ENCODE data around the gene PPP2R5C.

Gene PPP2R5C

GRCh38 chr14:101840649-101841369, 79.3 kb downstream of the PPP2R5C start:
- DNase-seq (ENCODE audit: low read depth): no peak

- DNase-seq (ENCODE audit: low read depth): no peak
Observed at GRCh38 chr14:101843038-101843437, 81.5 kb downstream of the PPP2R5C start.

- DNase-seq (ENCODE audit: low read depth): peak; percentile 36
Observed at GRCh38 chr14:101843665-101844064, 82.2 kb downstream of the PPP2R5C start.

- no peak for DNase-seq (ENCODE audit: low read depth)
Observed at GRCh38 chr14:101844219-101844618, 82.7 kb downstream of the PPP2R5C start.

- DNase-seq (ENCODE audit: low read depth): no peak
Observed at GRCh38 chr14:101844751-101845150, 83.2 kb downstream of the PPP2R5C start.

GRCh38 chr14:101845496-101845895, 84.0 kb downstream of the PPP2R5C start:
- no peak for DNase-seq (ENCODE audit: low read depth)

- DNase-seq (ENCODE audit: low read depth): no peak
Observed at GRCh38 chr14:101845896-101846295, 84.4 kb downstream of the PPP2R5C start.

GRCh38 chr14:101849125-101849524, 87.6 kb downstream of the PPP2R5C start:
- DNase-seq (ENCODE audit: low read depth): no peak

- DNase-seq (ENCODE audit: low read depth): no peak
Observed at GRCh38 chr14:101849640-101850039, 88.1 kb downstream of the PPP2R5C start.

- DNase-seq (ENCODE audit: low read depth): no peak
Observed at GRCh38 chr14:101851183-101851582, 89.7 kb downstream of the PPP2R5C start.

GRCh38 chr14:101851736-101852405, 90.4 kb downstream of the PPP2R5C start:
- no peak for DNase-seq (ENCODE audit: low read depth)

- no peak for DNase-seq (ENCODE audit: low read depth)
Observed at GRCh38 chr14:101852785-101853184, 91.3 kb downstream of the PPP2R5C start.

GRCh38 chr14:101853455-101854018, 92.0 kb downstream of the PPP2R5C start:
- no peak for DNase-seq (ENCODE audit: low read depth)

- no peak for DNase-seq (ENCODE audit: low read depth)
Observed at GRCh38 chr14:101854366-101854765, 92.9 kb downstream of the PPP2R5C start.

- no peak for DNase-seq (ENCODE audit: low read depth)
Observed at GRCh38 chr14:101855958-101856357, 94.4 kb downstream of the PPP2R5C start.

GRCh38 chr14:101856536-101856935, 95.0 kb downstream of the PPP2R5C start:
- DNase-seq (ENCODE audit: low read depth): no peak

- no peak for DNase-seq (ENCODE audit: low read depth)
Observed at GRCh38 chr14:101857226-101857625, 95.7 kb downstream of the PPP2R5C start.

GRCh38 chr14:101858791-101859537, 97.5 kb downstream of the PPP2R5C start:
- no peak for DNase-seq (ENCODE audit: low read depth)

GRCh38 chr14:101859538-101859902, 98.0 kb downstream of the PPP2R5C start:
- no peak for DNase-seq (ENCODE audit: low read depth)

GRCh38 chr14:101859958-101860357, 98.4 kb downstream of the PPP2R5C start:
- no peak for DNase-seq (ENCODE audit: low read depth)

GRCh38 chr14:101861464-101861863, 100.0 kb downstream of the PPP2R5C start:
- DNase-seq (ENCODE audit: low read depth): no peak

- DNase-seq (ENCODE audit: low read depth): no peak
Observed at GRCh38 chr14:101862177-101862576, 100.7 kb downstream of the PPP2R5C start.

- no peak for DNase-seq (ENCODE audit: low read depth)
Observed at GRCh38 chr14:101862711-101863110, 101.2 kb downstream of the PPP2R5C start.
